ENCODE results near the gene NXPE1. TPM values are rescaled to one million over a fixed set of nuclear protein-coding genes. Genes with fewer than 3 reads are reported as not detected.

Gene NXPE1
- total RNA-seq, 1 donor from 2014 or later = not detected

GRCh38 chr11:114478768-114479167, 80.9 kb downstream of the NXPE1 start:
- Histone ChIP-seq H3K4me3 (ENCODE audit: low read depth, low read length) (no peak overlapping the region), H3K36me3 (ENCODE audit: control insufficient read depth, insufficient read depth, low read length) (no peaks in the 10 kb centered on the region), H3K27me3 (ENCODE audit: control insufficient read depth, insufficient read depth, low read length) (no peaks in the 10 kb centered on the region)
- FAIRE-seq = peak; percentile 7
- no peak for TF ChIP-seq CTCF (IDR thresholded peaks at IDR 0.05; ENCODE audit: insufficient read depth, low read length, severe bottlenecking)
- peak; percentile 61 for DNase-seq (ENCODE audit: low read depth)

- DNase-seq (ENCODE audit: low read depth) = no peak
- no peak overlapping the region for H3K4me3 ChIP-seq (ENCODE audit: low read depth, low read length)
- no peak for FAIRE-seq
- no peaks in the 10 kb centered on the region for H3K36me3 ChIP-seq (ENCODE audit: control insufficient read depth, insufficient read depth, low read length)
- H3K27me3 ChIP-seq (ENCODE audit: control insufficient read depth, insufficient read depth, low read length) = no peaks in the 10 kb centered on the region
- TF ChIP-seq CTCF (IDR thresholded peaks at IDR 0.05; ENCODE audit: insufficient read depth, low read length, severe bottlenecking) = no peak
These were observed 81.7 kb downstream of the NXPE1 start for GRCh38 chr11:114478001-114478410.

GRCh38 chr11:114472661-114473060, 87.0 kb downstream of the NXPE1 start:
- Histone ChIP-seq H3K4me3 (ENCODE audit: low read depth, low read length) (no peak overlapping the region), H3K36me3 (ENCODE audit: control insufficient read depth, insufficient read depth, low read length) (no peaks in the 10 kb centered on the region), H3K27me3 (ENCODE audit: control insufficient read depth, insufficient read depth, low read length) (no peaks in the 10 kb centered on the region)
- DNase-seq (ENCODE audit: low read depth) (no peak), FAIRE-seq (no peak)
- TF ChIP-seq CTCF (IDR thresholded peaks at IDR 0.05; ENCODE audit: insufficient read depth, low read length, severe bottlenecking) = no peak

Other genes starting within 250 kb of the NXPE1 start
- gene C11orf71, start 159.4 kb downstream of the NXPE1 start, total RNA-seq = 2.1 and 3.5 TPM in 2 replicates
- gene RBM7, start 159.2 kb downstream of the NXPE1 start, total RNA-seq = 36.4 and 37.9 TPM in 2 replicates
- 143 and 160 TPM in 2 replicates for gene REXO2, start 120.4 kb downstream of the NXPE1 start, total RNA-seq
- not detected in 2 replicates for gene NXPE4, start 35.9 kb upstream of the NXPE1 start, total RNA-seq
- not detected in 2 replicates for gene NXPE2, start 118.6 kb upstream of the NXPE1 start, total RNA-seq

All from bronchial epithelial cell (primary cell).